IPS-20b (cell line): Measurements from ENCODE around the gene FXYD4.

Experiments used
- H3K27ac ChIP-seq: one replicate; pipeline ENCODE4 v1.5.1; 2013; ENCODE audit warnings: low read length
- H3K27me3 ChIP-seq: 2 replicates; pipeline ENCODE4 v1.6.1; 2013; ENCODE audit warnings: mild to moderate bottlenecking, low read length, inconsistent platforms; ENCODE audit not compliant: insufficient read depth
- H3K36me3 ChIP-seq: 2 replicates; pipeline ENCODE4 v1.6.1; 2013; ENCODE audit warnings: low read depth, mild to moderate bottlenecking, inconsistent platforms, low read length, moderate library complexity; ENCODE audit not compliant: insufficient read depth
- H3K4me1 ChIP-seq: 2 replicates; pipeline ENCODE4 v1.6.1; 2013; ENCODE audit warnings: mild to moderate bottlenecking, control low read depth, inconsistent platforms, low read length, moderate library complexity; ENCODE audit not compliant: insufficient read depth
- H3K4me3 ChIP-seq: 2 replicates; pipeline ENCODE4 v1.5.1; 2013; ENCODE audit warnings: mild to moderate bottlenecking, low read length, inconsistent platforms
- H3K9ac ChIP-seq: 2 replicates; pipeline ENCODE4 v1.6.1; 2013; ENCODE audit warnings: low read depth, mild to moderate bottlenecking, inconsistent platforms, low read length, moderate library complexity
- H3K9me3 ChIP-seq: 2 replicates; pipeline ENCODE4 v1.6.1; 2013; ENCODE audit warnings: mild to moderate bottlenecking, low read depth, low read length, inconsistent platforms; ENCODE audit not compliant: insufficient read depth

FXYD4 gene

GRCh38 chr10:43402176-43402575 is 30.7 kb downstream of the FXYD4 start:
- peak overlapping the region; percentile 23; the same call in 1 of the 2 replicates for H3K4me3 ChIP-seq
- H3K9ac ChIP-seq: peak overlapping the region; percentile 5; the same call in 1 of the 2 replicates
- no peaks in the 10 kb centered on the region for H3K9me3 ChIP-seq
- peaks cover 55% of the 10 kb centered on the region for H3K4me1 ChIP-seq
- H3K27me3 ChIP-seq: no peaks in the 10 kb centered on the region
- peaks cover 41% of the 10 kb centered on the region for H3K36me3 ChIP-seq
- H3K27ac ChIP-seq: no peak overlapping the region

GRCh38 chr10:43402880-43403452 is 31.5 kb downstream of the FXYD4 start:
- Histone ChIP-seq H3K36me3 (peaks cover 41% of the 10 kb centered on the region), H3K27me3 (no peaks in the 10 kb centered on the region), H3K9ac (no peak overlapping the region), H3K27ac (no peak overlapping the region), H3K9me3 (no peaks in the 10 kb centered on the region), H3K4me1 (peaks cover 55% of the 10 kb centered on the region), H3K4me3 (peak overlapping the region; percentile 23; the same call in 1 of the 2 replicates)

GRCh38 chr10:43403911-43404703 is 32.7 kb downstream of the FXYD4 start:
- no peaks in the 10 kb centered on the region for H3K9me3 ChIP-seq
- no peak overlapping the region for H3K27ac ChIP-seq
- peak overlapping the region; percentile 46; the same call in 1 of the 2 replicates for H3K4me3 ChIP-seq
- H3K27me3 ChIP-seq: no peaks in the 10 kb centered on the region
- H3K4me1 ChIP-seq: peaks cover 51% of the 10 kb centered on the region
- H3K36me3 ChIP-seq: peaks cover 35% of the 10 kb centered on the region
- H3K9ac ChIP-seq: peak overlapping the region; percentile 47; the same call in 1 of the 2 replicates

- no peaks in the 10 kb centered on the region for H3K9me3 ChIP-seq
- no peak overlapping the region for H3K27ac ChIP-seq
- H3K9ac ChIP-seq: peak overlapping the region; percentile 47; the same call in 1 of the 2 replicates
- peaks cover 29% of the 10 kb centered on the region for H3K36me3 ChIP-seq
- no peaks in the 10 kb centered on the region for H3K27me3 ChIP-seq
- peaks cover 46% of the 10 kb centered on the region for H3K4me1 ChIP-seq
- H3K4me3 ChIP-seq: peak overlapping the region; percentile 46
Observed at GRCh38 chr10:43404704-43405084, 33.3 kb downstream of the FXYD4 start.

GRCh38 chr10:43407148-43407575 is 35.7 kb downstream of the FXYD4 start:
- no peaks in the 10 kb centered on the region for H3K27me3 ChIP-seq
- H3K27ac ChIP-seq: peak overlapping the region; percentile 94
- H3K9ac ChIP-seq: peak overlapping the region; percentile 99
- peak overlapping the region; percentile 97 for H3K4me3 ChIP-seq
- H3K4me1 ChIP-seq: peaks cover 30% of the 10 kb centered on the region; the same call in 1 of the 2 replicates
- no peaks in the 10 kb centered on the region for H3K9me3 ChIP-seq
- peaks cover 14% of the 10 kb centered on the region; the same call in 1 of the 2 replicates for H3K36me3 ChIP-seq

- H3K36me3 ChIP-seq: peaks cover 14% of the 10 kb centered on the region; the same call in 1 of the 2 replicates
- H3K27me3 ChIP-seq: no peaks in the 10 kb centered on the region
- H3K4me1 ChIP-seq: peaks cover 24% of the 10 kb centered on the region; the same call in 1 of the 2 replicates
- peak overlapping the region; percentile 97 for H3K4me3 ChIP-seq
- H3K27ac ChIP-seq: peak overlapping the region; percentile 94
- no peaks in the 10 kb centered on the region for H3K9me3 ChIP-seq
- peak overlapping the region; percentile 99 for H3K9ac ChIP-seq
Observed at GRCh38 chr10:43407576-43408330, 36.3 kb downstream of the FXYD4 start.

- Histone ChIP-seq H3K27ac (peak overlapping the region; percentile 94), H3K36me3 (peaks cover 11% of the 10 kb centered on the region; the same call in 1 of the 2 replicates), H3K27me3 (no peaks in the 10 kb centered on the region), H3K9ac (peak overlapping the region; percentile 99), H3K4me1 (peaks cover 19% of the 10 kb centered on the region; the same call in 1 of the 2 replicates), H3K9me3 (no peaks in the 10 kb centered on the region), H3K4me3 (peak overlapping the region; percentile 97)
Observed at GRCh38 chr10:43408331-43408709, 36.9 kb downstream of the FXYD4 start.

- peak within 1 kb of the TSS; percentile 94 for H3K27ac ChIP-seq
- H3K36me3 ChIP-seq: peaks cover 6% of the 10 kb centered on the region; the same call in 1 of the 2 replicates
- peak within 1 kb of the TSS; percentile 99 for H3K9ac ChIP-seq
- H3K4me3 ChIP-seq: peak within 1 kb of the TSS; percentile 97
- H3K9me3 ChIP-seq: no peaks in the 10 kb centered on the region
- H3K27me3 ChIP-seq: no peaks in the 10 kb centered on the region
- peaks cover 17% of the 10 kb centered on the region; the same call in 1 of the 2 replicates for H3K4me1 ChIP-seq
Observed at GRCh38 chr10:43408710-43409384, 37.4 kb downstream of the FXYD4 start, which contains the start of gene HNRNPF. Gene HNRNPF, minus strand, starts transcription at chr10:43409186. Its CDS starts 21,302 bp downstream, at chr10:43387884.

- no peak overlapping the region for H3K27ac ChIP-seq
- no peaks in the 10 kb centered on the region for H3K9me3 ChIP-seq
- no peaks in the 10 kb centered on the region for H3K36me3 ChIP-seq
- peak overlapping the region; percentile 67 for H3K4me3 ChIP-seq
- peak overlapping the region; percentile 89 for H3K9ac ChIP-seq
- H3K4me1 ChIP-seq: peaks cover 13% of the 10 kb centered on the region; the same call in 1 of the 2 replicates
- no peaks in the 10 kb centered on the region for H3K27me3 ChIP-seq
Observed at GRCh38 chr10:43409385-43410109, 38.1 kb downstream of the FXYD4 start.

- Histone ChIP-seq H3K27me3 (no peaks in the 10 kb centered on the region), H3K4me3 (peak overlapping the region; percentile 67; the same call in 1 of the 2 replicates), H3K36me3 (no peaks in the 10 kb centered on the region), H3K9ac (no peak overlapping the region), H3K9me3 (no peaks in the 10 kb centered on the region), H3K4me1 (peaks cover 9% of the 10 kb centered on the region; the same call in 1 of the 2 replicates), H3K27ac (no peak overlapping the region)
Observed at GRCh38 chr10:43410345-43410744, 38.9 kb downstream of the FXYD4 start.
